Kidney epithelial cell (primary cell): Measurements from ENCODE around the gene PGRMC2. TPM values are rescaled to one million over a fixed set of nuclear protein-coding genes. Genes with fewer than 3 reads are reported as not detected.

Experiments
- DNase-seq: peaks from one replicate; pipeline ENCODE4 v3.0.0-alpha.2; 2010; ENCODE audit warnings: low read depth
- H3K27me3 ChIP-seq: 2 replicates; pipeline ENCODE4 v1.6.0; 2011; ENCODE audit warnings: low read length; ENCODE audit not compliant: control insufficient read depth, insufficient read depth
- H3K36me3 ChIP-seq: 2 replicates; pipeline ENCODE4 v1.5.1; 2011; ENCODE audit warnings: low read length; ENCODE audit not compliant: control insufficient read depth, insufficient read depth
- H3K4me3 ChIP-seq: 2 replicates; pipeline ENCODE4 v1.5.1; 2011; ENCODE audit warnings: low read depth, mild to moderate bottlenecking, control low read depth, low read length
- total RNA-seq: library from RNA; depleted of rRNA; stranded (reverse); fragments of >200 nt; gene quantifications from 2 replicates; pipeline ENCODE4 v1.2.3, GENCODE V29; 2015
- TF ChIP-seq, protein P1 (sequence below): IDR thresholded peaks from 2 replicates; pipeline ENCODE4 v1.5.1; 2011; ENCODE audit warnings: mild to moderate bottlenecking, moderate library complexity, low read length, control low read depth, inconsistent platforms; ENCODE audit not compliant: insufficient read depth, poor library complexity, severe bottlenecking

PGRMC2 gene, protein sequence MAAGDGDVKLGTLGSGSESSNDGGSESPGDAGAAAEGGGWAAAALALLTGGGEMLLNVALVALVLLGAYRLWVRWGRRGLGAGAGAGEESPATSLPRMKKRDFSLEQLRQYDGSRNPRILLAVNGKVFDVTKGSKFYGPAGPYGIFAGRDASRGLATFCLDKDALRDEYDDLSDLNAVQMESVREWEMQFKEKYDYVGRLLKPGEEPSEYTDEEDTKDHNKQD
- total RNA-seq, result 29.6 and 37.3 TPM in 2 replicates

DNA sequence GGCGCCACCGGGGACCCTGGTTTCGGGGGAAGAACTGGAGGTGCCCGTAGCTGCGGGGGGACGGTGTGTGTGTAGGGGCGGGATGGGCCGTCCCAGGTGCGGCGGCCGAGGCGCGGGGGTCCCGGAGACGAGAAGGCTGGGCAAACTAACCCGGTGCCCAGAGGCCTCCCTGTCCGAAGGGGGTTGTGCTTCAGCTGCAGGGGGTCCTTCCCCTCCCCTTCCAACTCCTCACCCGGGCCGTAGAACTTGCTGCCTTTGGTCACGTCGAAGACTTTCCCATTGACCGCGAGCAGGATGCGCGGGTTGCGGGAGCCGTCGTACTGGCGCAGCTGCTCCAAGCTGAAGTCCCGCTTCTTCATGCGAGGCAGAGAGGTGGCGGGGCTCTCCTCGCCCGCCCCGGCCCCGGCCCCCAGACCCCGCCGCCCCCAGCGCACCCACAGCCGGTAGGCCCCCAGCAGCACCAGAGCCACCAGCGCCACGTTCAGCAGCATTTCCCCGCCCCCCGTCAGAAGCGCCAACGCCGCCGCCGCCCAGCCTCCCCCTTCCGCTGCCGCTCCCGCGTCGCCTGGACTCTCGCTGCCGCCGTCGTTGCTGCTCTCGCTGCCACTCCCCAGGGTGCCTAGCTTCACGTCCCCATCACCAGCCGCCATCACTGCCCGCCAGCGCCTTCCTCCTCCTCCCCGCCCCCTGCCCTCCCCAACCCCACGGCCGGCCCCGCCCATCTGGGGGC lies at the start of gene PGRMC2:
TSS of gene PGRMC2 (minus strand) at position 673 of the 730 bp plus-strand sequence. CDS start at position 650, 23 bp downstream.
- TF ChIP-seq, protein P1, sequence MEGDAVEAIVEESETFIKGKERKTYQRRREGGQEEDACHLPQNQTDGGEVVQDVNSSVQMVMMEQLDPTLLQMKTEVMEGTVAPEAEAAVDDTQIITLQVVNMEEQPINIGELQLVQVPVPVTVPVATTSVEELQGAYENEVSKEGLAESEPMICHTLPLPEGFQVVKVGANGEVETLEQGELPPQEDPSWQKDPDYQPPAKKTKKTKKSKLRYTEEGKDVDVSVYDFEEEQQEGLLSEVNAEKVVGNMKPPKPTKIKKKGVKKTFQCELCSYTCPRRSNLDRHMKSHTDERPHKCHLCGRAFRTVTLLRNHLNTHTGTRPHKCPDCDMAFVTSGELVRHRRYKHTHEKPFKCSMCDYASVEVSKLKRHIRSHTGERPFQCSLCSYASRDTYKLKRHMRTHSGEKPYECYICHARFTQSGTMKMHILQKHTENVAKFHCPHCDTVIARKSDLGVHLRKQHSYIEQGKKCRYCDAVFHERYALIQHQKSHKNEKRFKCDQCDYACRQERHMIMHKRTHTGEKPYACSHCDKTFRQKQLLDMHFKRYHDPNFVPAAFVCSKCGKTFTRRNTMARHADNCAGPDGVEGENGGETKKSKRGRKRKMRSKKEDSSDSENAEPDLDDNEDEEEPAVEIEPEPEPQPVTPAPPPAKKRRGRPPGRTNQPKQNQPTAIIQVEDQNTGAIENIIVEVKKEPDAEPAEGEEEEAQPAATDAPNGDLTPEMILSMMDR, result no peak
- H3K36me3 ChIP-seq, result no peaks in the 10 kb centered on the region
- H3K27me3 ChIP-seq, result no peaks in the 10 kb centered on the region
- DNase-seq, result no peak
- H3K4me3 ChIP-seq, result peak within 1 kb of the TSS; percentile 94

DNA sequence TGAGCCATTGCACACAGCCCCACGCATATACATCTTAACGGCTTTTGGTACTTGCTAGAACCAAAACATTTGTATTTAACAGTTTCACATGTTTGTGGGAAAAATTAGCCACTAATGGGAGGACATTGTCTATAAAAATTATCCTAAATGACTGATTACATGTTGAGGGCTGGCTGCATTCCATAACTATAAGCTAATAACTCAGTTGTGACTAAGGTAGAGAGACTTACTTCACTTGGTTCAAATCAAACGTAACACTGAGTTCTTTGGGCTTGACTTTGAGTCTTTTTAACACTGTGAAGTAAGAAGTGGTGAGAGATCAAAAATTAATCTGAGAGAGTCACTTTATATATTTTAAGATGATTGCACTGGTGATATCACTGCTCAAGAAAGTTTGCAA lies 47.9 kb upstream of the PGRMC2 start:
- H3K36me3 ChIP-seq, result no peaks in the 10 kb centered on the region
- DNase-seq, result no peak
- no peaks in the 10 kb centered on the region for H3K27me3 ChIP-seq
- no peak overlapping the region for H3K4me3 ChIP-seq
- TF ChIP-seq, protein P1, result no peak

DNA sequence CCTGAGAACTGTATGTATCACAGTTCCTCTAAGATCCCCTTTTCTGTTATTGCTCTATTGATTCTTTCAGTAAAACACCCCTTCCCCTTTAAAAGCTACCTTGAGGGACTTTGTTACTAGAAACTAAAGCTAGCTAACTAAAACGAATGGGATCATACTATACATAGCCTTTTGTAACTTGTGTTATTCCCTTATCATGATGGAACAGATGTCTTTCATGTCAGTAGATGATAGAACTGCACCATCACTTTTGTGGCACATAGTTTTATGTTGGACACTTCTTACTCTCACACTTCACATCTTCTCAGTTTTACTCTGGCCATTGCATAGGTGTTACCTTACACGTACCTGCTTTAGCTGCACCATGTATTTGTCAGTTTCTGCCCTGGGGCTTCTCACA lies 46.6 kb upstream of the PGRMC2 start:
- TF ChIP-seq, protein P1, result no peak
- DNase-seq, result no peak
- Histone ChIP-seq H3K36me3 (no peaks in the 10 kb centered on the region), H3K27me3 (no peaks in the 10 kb centered on the region), H3K4me3 (no peak overlapping the region)

DNA sequence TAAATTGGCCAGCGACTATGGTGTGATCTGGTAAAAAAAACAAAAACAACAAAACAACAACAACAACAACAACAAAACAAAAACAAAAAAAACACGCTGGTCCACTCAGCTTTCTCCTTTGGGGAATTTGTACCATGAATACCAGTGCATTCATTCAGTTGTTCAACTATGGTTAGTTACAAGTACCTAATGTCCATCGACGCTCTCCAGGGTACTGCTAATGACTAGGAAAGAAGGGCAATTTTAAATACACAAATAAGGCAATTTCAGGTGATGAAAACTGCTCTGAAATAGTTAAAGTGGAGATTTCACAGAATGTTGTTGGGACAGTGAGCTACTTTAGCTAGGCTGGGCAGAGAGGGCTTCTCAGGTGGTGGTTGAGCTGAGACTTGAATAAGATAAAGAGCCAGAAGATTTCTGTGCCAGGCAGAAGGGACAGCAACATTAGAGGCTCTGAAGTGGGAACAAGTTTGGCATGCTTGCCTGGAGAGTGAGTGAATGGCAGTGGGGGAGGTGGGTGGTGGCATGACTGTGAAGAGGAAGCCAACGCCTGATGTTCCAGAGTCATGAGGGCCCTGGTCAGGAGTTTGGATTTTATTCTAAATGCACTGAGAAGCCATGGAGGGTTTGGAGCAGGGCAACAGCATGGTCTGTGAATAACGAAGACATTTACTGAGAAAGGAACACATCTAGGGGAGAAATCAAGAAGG lies 45.9 kb upstream of the PGRMC2 start:
- Histone ChIP-seq H3K27me3 (no peaks in the 10 kb centered on the region), H3K36me3 (no peaks in the 10 kb centered on the region), H3K4me3 (no peak overlapping the region)
- DNase-seq, result no peak
- TF ChIP-seq, protein P1, result no peak

DNA sequence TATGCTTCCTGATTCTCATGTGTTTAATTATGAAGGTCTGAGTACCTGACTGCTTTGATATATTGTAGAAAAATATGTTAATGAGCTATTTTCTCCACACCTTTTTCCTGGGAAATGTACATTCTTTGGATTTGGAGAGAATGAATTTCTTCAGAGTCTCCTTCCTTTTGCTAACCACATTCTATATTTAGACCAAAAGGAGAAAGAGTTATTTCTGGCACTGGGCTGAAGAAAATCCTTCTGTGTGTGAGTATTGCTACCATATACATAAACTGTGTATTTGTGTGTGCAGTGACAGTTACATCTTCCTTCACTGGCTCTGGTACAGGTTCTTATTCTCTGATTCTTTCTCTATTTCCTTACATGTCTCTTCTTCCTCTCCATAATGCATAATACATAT lies 44.5 kb upstream of the PGRMC2 start:
- Histone ChIP-seq H3K36me3 (no peaks in the 10 kb centered on the region), H3K4me3 (no peak overlapping the region), H3K27me3 (no peaks in the 10 kb centered on the region)
- DNase-seq, result no peak
- TF ChIP-seq, protein P1, result no peak
